Suprapubic skin (tissue), 4 donors: ENCODE data around the gene MCOLN1. TPM values are rescaled to one million over a fixed set of nuclear protein-coding genes. Genes with fewer than 3 reads are reported as not detected.

Experiments used
- DNase-seq, 2 donors: peaks; one replicate each; pipeline ENCODE4 v3.0.0-alpha.2; 2019; ENCODE audit warnings: low spot score in 2 of 2
- H3K27ac ChIP-seq: fragments of 200-600 bp; sonication (generic); one replicate; pipeline ENCODE4 v1.5.1; 2019
- H3K27me3 ChIP-seq: fragments of 200-600 bp; sonication (generic); one replicate; pipeline ENCODE4 v1.5.1; 2019
- H3K36me3 ChIP-seq: fragments of 200-600 bp; sonication (generic); one replicate; pipeline ENCODE4 v1.5.1; 2019
- H3K4me1 ChIP-seq: fragments of 200-600 bp; sonication (generic); one replicate; pipeline ENCODE4 v1.5.1; 2019
- H3K4me3 ChIP-seq: fragments of 200-600 bp; sonication (generic); one replicate; pipeline ENCODE4 v1.5.1; 2019; ENCODE audit warnings: mild to moderate bottlenecking
- H3K9me3 ChIP-seq: fragments of 200-600 bp; sonication (generic); one replicate; pipeline ENCODE4 v1.5.1; 2019
- CTCF ChIP-seq, 2 donors: fragments of 200-600 bp in 1 of 2; fragments of 450-650 bp in 1 of 2; sonication (generic) in 1 of 2; IDR thresholded peaks; one replicate each; pipeline ENCODE4 v1.5.1; 2016 to 2019; ENCODE audit warnings: antibody characterized with exemption in 2 of 2, mild to moderate bottlenecking in 1 of 2, moderate library complexity in 1 of 2
- EP300 ChIP-seq: sonication (generic); formaldehyde crosslinking; IDR thresholded peaks from one replicate; pipeline ENCODE4 v1.6.1; 2017; ENCODE audit warnings: antibody characterized with exemption
- POLR2A ChIP-seq, 2 donors: fragments of 450-650 bp; IDR thresholded peaks; one replicate each; pipeline ENCODE4 v1.6.1; 2017; ENCODE audit warnings: antibody characterized with exemption in 2 of 2, mild to moderate bottlenecking in 2 of 2, moderate library complexity in 2 of 2
- POLR2AphosphoS5 ChIP-seq, 3 donors: sonication (generic); formaldehyde crosslinking; IDR thresholded peaks; one replicate each; pipeline ENCODE4 v1.6.1; 2017; ENCODE audit warnings: antibody characterized with exemption in 3 of 3
- WGBS: methylation state at CpG from one replicate; pipeline ENCODE4 v1.1.5; 2018; 5-methylcytosine and 5-hydroxymethylcytosine counted together
- total RNA-seq, 4 donors: library from RNA; depleted of rRNA; stranded (reverse); fragments of >200 nt; gene quantifications; one replicate each; pipeline ENCODE4 v1.1.0, GENCODE V29; 2016

The MCOLN1 gene
- total RNA-seq, 4 donors from 2014 or later: 15.9 to 43.6 (median 29.5) TPM

GRCh38 chr19:7550169-7550770, 27.8 kb downstream of the MCOLN1 start:
- 94% methylated on average over 18 of the region's 41 CpGs for WGBS
- no peaks in the 10 kb centered on the region for H3K9me3 ChIP-seq
- H3K4me3 ChIP-seq: no peak overlapping the region
- H3K27me3 ChIP-seq: no peaks in the 10 kb centered on the region
- no peak overlapping the region for H3K27ac ChIP-seq
- H3K36me3 ChIP-seq: peaks cover 42% of the 10 kb centered on the region
- no peaks in the 10 kb centered on the region for H3K4me1 ChIP-seq
- TF ChIP-seq EP300 (no peak), CTCF (IDR thresholded peaks at IDR 0.05) (no peak), POLR2AphosphoS5 (IDR thresholded peaks at IDR 0.05) (no peak)
- DNase-seq: peak in 1 of 2 donors; percentile 66

- DNase-seq: no peak
- Histone ChIP-seq H3K36me3 (peaks cover 46% of the 10 kb centered on the region), H3K9me3 (no peaks in the 10 kb centered on the region), H3K4me3 (peak overlapping the region; percentile 26), H3K4me1 (no peaks in the 10 kb centered on the region), H3K27me3 (no peaks in the 10 kb centered on the region), H3K27ac (no peak overlapping the region)
- WGBS: 37% methylated on average over 28 of the region's 51 CpGs
- TF ChIP-seq EP300 (no peak), POLR2A (IDR thresholded peaks at IDR 0.05) (no peak), CTCF (IDR thresholded peaks at IDR 0.05) (no peak), POLR2AphosphoS5 (IDR thresholded peaks at IDR 0.05) (no peak)
Observed at GRCh38 chr19:7550987-7551761, 28.8 kb downstream of the MCOLN1 start.

- WGBS: 89% methylated on average over 2 of the region's 2 CpGs
- TF ChIP-seq CTCF (IDR thresholded peaks at IDR 0.05) (no peak), POLR2AphosphoS5 (IDR thresholded peaks at IDR 0.05) (no peak), POLR2A (IDR thresholded peaks at IDR 0.05) (no peak), EP300 (no peak)
- H3K36me3 ChIP-seq: peaks cover 55% of the 10 kb centered on the region
Observed at GRCh38 chr19:7552781-7553180, 30.4 kb downstream of the MCOLN1 start.

GRCh38 chr19:7554565-7554964, 32.1 kb downstream of the MCOLN1 start:
- H3K4me1 ChIP-seq: no peaks in the 10 kb centered on the region
- H3K4me3 ChIP-seq: no peak overlapping the region
- no peaks in the 10 kb centered on the region for H3K27me3 ChIP-seq
- H3K9me3 ChIP-seq: no peaks in the 10 kb centered on the region
- peaks cover 72% of the 10 kb centered on the region for H3K36me3 ChIP-seq
- DNase-seq: no peak
- TF ChIP-seq EP300 (no peak), POLR2AphosphoS5 (IDR thresholded peaks at IDR 0.05) (no peak), CTCF (IDR thresholded peaks at IDR 0.05) (no peak), POLR2A (IDR thresholded peaks at IDR 0.05) (no peak)
- no peak overlapping the region for H3K27ac ChIP-seq
- WGBS: 95% methylated on average over 13 of the region's 28 CpGs

More at GRCh38 chr19:7552781-7553180, 30.4 kb downstream of the MCOLN1 start:
- no peaks in the 10 kb centered on the region for H3K4me1 ChIP-seq
- no peaks in the 10 kb centered on the region for H3K9me3 ChIP-seq
- H3K27ac ChIP-seq: no peak overlapping the region
- H3K4me3 ChIP-seq: no peak overlapping the region
- H3K27me3 ChIP-seq: no peaks in the 10 kb centered on the region
- no peak for DNase-seq
